SU-DHL-6 (cell line): ENCODE measurements around the gene RABL6.

Source experiments
- H2AFZ ChIP-seq: fragments of 200-600 bp; sonication (generic); 2 replicates; pipeline ENCODE4 v1.6.1; 2014; ENCODE audit warnings: low read depth, mild to moderate bottlenecking, moderate library complexity, mixed read lengths, antibody characterized with exemption, low read length; ENCODE audit not compliant: severe bottlenecking
- H3F3A ChIP-seq: fragments of 200-600 bp; shearing (Covaris generic); 2 replicates; pipeline ENCODE4 v1.6.0; 2016; ENCODE audit warnings: antibody characterized with exemption, mild to moderate bottlenecking; ENCODE audit not compliant: insufficient read depth
- H3K27ac ChIP-seq: fragments of 200-600 bp; sonication (generic); 2 replicates; pipeline ENCODE4 v1.5.1; 2016; ENCODE audit warnings: low read depth, mild to moderate bottlenecking, low read length, moderate library complexity, mixed read lengths
- H3K27me3 ChIP-seq: fragments of 200-600 bp; sonication (generic), shearing (Covaris generic); 2 replicates; pipeline ENCODE4 v1.6.0; 2014; ENCODE audit warnings: mild to moderate bottlenecking, low read length
- H3K36me3 ChIP-seq: fragments of 200-600 bp; sonication (generic); 2 replicates; pipeline ENCODE4 v1.6.1; 2014; ENCODE audit warnings: mild to moderate bottlenecking, low read length, mixed read lengths
- H3K4me2 ChIP-seq: fragments of 300-600, 200-600 bp; shearing (Covaris generic), sonication (generic); 2 replicates; pipeline ENCODE4 v1.6.0; 2014; ENCODE audit warnings: low read length, low read depth, mild to moderate bottlenecking; ENCODE audit not compliant: poor library complexity, severe bottlenecking
- H3K4me3 ChIP-seq: fragments of 200-600 bp; sonication (generic); 2 replicates; pipeline ENCODE4 v1.5.1; 2014; ENCODE audit warnings: antibody characterized with exemption, low read length, mild to moderate bottlenecking, mixed read lengths; ENCODE audit not compliant: insufficient read depth, poor library complexity, severe bottlenecking
- H3K79me2 ChIP-seq: fragments of 200-600 bp; sonication (generic); 2 replicates; pipeline ENCODE4 v1.6.1; 2014; ENCODE audit warnings: mild to moderate bottlenecking, low read length, moderate library complexity; ENCODE audit not compliant: insufficient read depth
- H3K9ac ChIP-seq: fragments of 200-600 bp; sonication (generic); 2 replicates; pipeline ENCODE4 v1.7.0; 2014; ENCODE audit warnings: mild to moderate bottlenecking, low read length
- H3K9me2 ChIP-seq: fragments of 200-600 bp; sonication (generic); replicated peaks from 2 replicates; pipeline ENCODE4 v1.6.1; 2014; ENCODE audit warnings: low read length; ENCODE audit not compliant: insufficient read depth
- H3K9me3 ChIP-seq: fragments of 200-600 bp; sonication (generic); 2 replicates; pipeline ENCODE4 v1.6.1; 2014; ENCODE audit warnings: low read length, mixed read lengths; ENCODE audit not compliant: insufficient read depth
- H4K20me1 ChIP-seq: fragments of 200-600 bp; sonication (generic); 2 replicates; pipeline ENCODE4 v1.6.1; 2014; ENCODE audit warnings: low read depth, mild to moderate bottlenecking, antibody characterized with exemption, low read length, moderate library complexity, mixed read lengths
- EZH2phosphoT487 ChIP-seq: fragments of 200-600 bp; sonication (generic), shearing (Covaris generic); conservative IDR thresholded peaks from 2 replicates; pipeline ENCODE4 v1.6.1; 2018; ENCODE audit warnings: mild to moderate bottlenecking, antibody characterized with exemption, low read length, moderate library complexity, mixed read lengths
- TF ChIP-seq, protein P1 (sequence below): fragments of 200-600 bp; sonication (generic); IDR thresholded peaks from one replicate; pipeline ENCODE4 v1.5.1; 2017; ENCODE audit warnings: antibody characterized with exemption, mild to moderate bottlenecking, low read length, moderate library complexity; ENCODE audit not compliant: insufficient read depth, poor library complexity, severe bottlenecking

Gene RABL6

DNA sequence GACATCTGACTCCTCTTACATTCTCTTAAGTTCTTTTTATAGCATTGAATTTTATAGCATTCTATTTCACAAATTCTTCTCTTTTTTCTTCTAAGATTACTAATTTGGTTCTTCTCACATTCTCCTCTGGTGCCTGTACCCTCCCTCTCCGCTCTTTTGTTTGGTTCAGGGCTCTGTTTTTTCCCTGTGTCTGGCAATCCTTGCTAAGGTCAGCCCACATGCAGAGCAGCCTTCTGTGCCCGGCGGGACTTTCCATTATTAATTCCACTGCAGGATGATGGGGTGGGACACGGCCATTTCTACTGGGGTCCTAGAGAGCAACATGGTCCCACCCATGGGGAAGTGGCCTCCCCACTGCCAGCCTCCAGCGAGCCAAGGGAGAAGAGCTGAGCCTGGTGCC is 68.7 kb downstream of the RABL6 start:
- Histone ChIP-seq H3K9me2 (no peaks in the 10 kb centered on the region), H3K79me2 (no peaks in the 10 kb centered on the region), H3K36me3 (no peaks in the 10 kb centered on the region), H4K20me1 (no peaks in the 10 kb centered on the region), H3K27me3 (no peaks in the 10 kb centered on the region), H3K9me3 (peaks cover 9% of the 10 kb centered on the region; the same call in 1 of the 2 replicates), H3K4me3 (no peak overlapping the region), H3F3A (no peaks in the 10 kb centered on the region), H2AFZ (no peak overlapping the region), H3K4me2 (no peak overlapping the region), H3K9ac (no peak overlapping the region), H3K27ac (no peak overlapping the region)
- no peak for TF ChIP-seq EZH2phosphoT487
- TF ChIP-seq, protein P1, sequence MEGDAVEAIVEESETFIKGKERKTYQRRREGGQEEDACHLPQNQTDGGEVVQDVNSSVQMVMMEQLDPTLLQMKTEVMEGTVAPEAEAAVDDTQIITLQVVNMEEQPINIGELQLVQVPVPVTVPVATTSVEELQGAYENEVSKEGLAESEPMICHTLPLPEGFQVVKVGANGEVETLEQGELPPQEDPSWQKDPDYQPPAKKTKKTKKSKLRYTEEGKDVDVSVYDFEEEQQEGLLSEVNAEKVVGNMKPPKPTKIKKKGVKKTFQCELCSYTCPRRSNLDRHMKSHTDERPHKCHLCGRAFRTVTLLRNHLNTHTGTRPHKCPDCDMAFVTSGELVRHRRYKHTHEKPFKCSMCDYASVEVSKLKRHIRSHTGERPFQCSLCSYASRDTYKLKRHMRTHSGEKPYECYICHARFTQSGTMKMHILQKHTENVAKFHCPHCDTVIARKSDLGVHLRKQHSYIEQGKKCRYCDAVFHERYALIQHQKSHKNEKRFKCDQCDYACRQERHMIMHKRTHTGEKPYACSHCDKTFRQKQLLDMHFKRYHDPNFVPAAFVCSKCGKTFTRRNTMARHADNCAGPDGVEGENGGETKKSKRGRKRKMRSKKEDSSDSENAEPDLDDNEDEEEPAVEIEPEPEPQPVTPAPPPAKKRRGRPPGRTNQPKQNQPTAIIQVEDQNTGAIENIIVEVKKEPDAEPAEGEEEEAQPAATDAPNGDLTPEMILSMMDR: no peak

DNA sequence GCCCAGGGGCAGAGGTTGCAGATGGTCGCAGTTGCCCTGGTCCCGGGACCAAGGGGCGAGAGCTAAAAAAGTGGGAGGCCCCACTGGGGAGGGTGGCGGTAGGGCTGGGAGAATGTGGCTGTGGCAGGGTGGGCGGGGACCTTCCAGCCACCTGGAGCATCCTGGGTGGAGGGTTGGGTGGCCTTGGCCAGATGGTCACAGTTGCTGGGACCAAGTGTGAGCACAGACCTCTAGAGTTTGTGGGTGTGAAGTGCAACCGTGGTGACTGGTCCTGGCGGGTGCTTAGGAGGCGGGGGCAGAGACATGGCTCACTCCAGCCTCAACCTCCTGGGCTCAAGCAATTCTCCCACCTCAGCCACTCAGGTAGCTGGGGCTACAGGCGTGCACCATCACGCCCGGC is 72.9 kb downstream of the RABL6 start:
- Histone ChIP-seq H2AFZ (no peak overlapping the region), H3K4me3 (no peak overlapping the region), H3K27ac (no peak overlapping the region), H3K4me2 (no peak overlapping the region), H3K9me2 (no peaks in the 10 kb centered on the region), H3K9me3 (no peaks in the 10 kb centered on the region), H3F3A (no peaks in the 10 kb centered on the region), H3K27me3 (no peaks in the 10 kb centered on the region), H3K36me3 (no peaks in the 10 kb centered on the region), H3K79me2 (no peaks in the 10 kb centered on the region), H3K9ac (no peak overlapping the region), H4K20me1 (no peaks in the 10 kb centered on the region)
- TF ChIP-seq, protein P1: no peak
- TF ChIP-seq EZH2phosphoT487: no peak

DNA sequence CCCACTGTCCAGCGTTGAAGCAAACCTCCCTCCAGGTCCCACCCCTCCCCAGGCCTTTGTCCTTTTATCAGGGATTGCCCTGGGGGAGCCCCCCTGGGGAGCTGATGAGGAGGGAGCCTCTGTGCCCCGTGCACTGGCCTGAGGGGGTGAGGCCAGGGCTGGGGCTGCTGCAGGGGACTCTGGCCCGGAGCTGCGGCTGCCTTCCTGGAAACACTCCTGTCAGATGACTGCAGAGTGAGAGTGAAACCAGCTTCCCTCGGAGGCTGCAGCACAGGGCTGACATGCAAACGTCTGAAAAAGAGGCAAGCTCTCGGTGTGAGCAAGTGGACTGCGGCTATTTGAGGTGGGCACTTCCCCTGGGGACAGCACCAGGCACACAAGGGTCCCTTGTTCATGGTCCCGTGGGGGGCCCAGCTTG is 74.0 kb downstream of the RABL6 start:
- no peak overlapping the region for H3K4me3 ChIP-seq
- H3K79me2 ChIP-seq: peaks cover under 1% of the 10 kb centered on the region; the same call in 1 of the 2 replicates
- H3K36me3 ChIP-seq: no peaks in the 10 kb centered on the region
- no peak overlapping the region for H2AFZ ChIP-seq
- no peak overlapping the region for H3K4me2 ChIP-seq
- H3K9me2 ChIP-seq: no peaks in the 10 kb centered on the region
- H3K27ac ChIP-seq: no peak overlapping the region
- H3F3A ChIP-seq: no peaks in the 10 kb centered on the region
- TF ChIP-seq EZH2phosphoT487: no peak
- TF ChIP-seq, protein P1: no peak
- H3K9me3 ChIP-seq: no peaks in the 10 kb centered on the region
- H3K9ac ChIP-seq: no peak overlapping the region
- H4K20me1 ChIP-seq: no peaks in the 10 kb centered on the region
- no peaks in the 10 kb centered on the region for H3K27me3 ChIP-seq
